Ovary (tissue), 3 donors: ENCODE results near the gene NOTCH1.

Experiments
- EP300 ChIP-seq: sonication (generic); formaldehyde crosslinking; IDR thresholded peaks from one replicate; pipeline ENCODE4 v1.6.1; 2017; ENCODE audit warnings: antibody characterized with exemption
- TF ChIP-seq, protein P1 (sequence below), 3 donors: fragments of 450-650 bp in 2 of 3; fragments of 200-600 bp in 1 of 3; IDR thresholded peaks; one replicate each; pipeline versions ENCODE4 v1.5.1 to v1.8.0; 2016 to 2022; ENCODE audit warnings: antibody characterized with exemption in 3 of 3, mild to moderate bottlenecking in 1 of 3
- donor health status: DM: no; HTN: no; CAD: no.

DNA sequence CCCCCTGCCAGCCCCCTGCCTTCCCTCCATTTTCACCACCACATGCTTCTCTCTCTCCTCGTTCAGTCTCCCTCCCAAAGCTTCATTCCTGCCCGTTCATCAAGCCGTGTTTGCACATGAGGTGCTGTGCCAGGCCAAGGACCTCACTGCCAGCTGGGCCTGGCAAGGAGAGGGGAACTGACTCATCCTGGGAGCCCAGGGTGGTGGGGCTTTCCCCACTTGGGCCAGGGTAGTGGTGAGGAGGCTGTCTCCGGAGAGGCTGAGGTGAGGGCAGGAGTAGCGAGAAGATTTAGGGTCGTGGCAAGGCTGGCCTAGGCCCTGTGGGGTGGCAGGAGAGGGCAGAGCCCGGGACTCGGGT, 30.4 kb upstream of the NOTCH1 start:
- no peak for TF ChIP-seq EP300
- TF ChIP-seq, protein P1, sequence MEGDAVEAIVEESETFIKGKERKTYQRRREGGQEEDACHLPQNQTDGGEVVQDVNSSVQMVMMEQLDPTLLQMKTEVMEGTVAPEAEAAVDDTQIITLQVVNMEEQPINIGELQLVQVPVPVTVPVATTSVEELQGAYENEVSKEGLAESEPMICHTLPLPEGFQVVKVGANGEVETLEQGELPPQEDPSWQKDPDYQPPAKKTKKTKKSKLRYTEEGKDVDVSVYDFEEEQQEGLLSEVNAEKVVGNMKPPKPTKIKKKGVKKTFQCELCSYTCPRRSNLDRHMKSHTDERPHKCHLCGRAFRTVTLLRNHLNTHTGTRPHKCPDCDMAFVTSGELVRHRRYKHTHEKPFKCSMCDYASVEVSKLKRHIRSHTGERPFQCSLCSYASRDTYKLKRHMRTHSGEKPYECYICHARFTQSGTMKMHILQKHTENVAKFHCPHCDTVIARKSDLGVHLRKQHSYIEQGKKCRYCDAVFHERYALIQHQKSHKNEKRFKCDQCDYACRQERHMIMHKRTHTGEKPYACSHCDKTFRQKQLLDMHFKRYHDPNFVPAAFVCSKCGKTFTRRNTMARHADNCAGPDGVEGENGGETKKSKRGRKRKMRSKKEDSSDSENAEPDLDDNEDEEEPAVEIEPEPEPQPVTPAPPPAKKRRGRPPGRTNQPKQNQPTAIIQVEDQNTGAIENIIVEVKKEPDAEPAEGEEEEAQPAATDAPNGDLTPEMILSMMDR (IDR thresholded peaks at IDR 0.05), result no peak
